Dedifferentiated amniotic fluid mesenchymal stem cell (primary cell): ENCODE results near the gene S100A7.
"Not testable (repeated sequence)": the region's sequence is repeated elsewhere in the genome, so short reads cannot be mapped to it uniquely, and the experiment has no call there.

Experiments
- DNase-seq: peaks from one replicate; pipeline ENCODE4 v3.0.0-alpha.2; 2016; ENCODE audit errors: extremely low spot score

Gene S100A7

GRCh38 chr1:153476491-153477093 lies 16.1 kb upstream of the S100A7 start:
- no peak for DNase-seq

DNA sequence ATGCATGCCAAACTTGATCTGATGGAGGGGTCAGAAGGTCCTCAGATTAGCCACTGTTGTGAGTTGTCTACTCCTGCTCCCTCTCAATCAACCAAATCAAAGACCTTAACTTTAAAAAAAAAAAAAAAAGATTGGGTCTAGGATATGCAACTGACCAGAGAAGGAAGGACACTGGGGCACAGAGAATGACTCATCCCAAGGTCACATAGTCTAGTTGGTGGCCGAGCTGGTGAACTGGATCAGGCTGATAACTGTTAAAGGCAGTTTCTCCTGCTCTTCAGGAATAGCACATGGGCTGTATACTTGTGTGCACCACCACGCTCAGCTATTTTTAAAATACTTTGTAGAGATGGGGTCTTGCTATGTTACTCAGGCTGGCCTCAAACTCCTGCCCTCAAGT lies 14.8 kb upstream of the S100A7 start:
- DNase-seq, result no peak

GRCh38 chr1:153474347-153474746 lies 13.9 kb upstream of the S100A7 start:
- DNase-seq, result no peak

- DNase-seq, result no peak
Measured at GRCh38 chr1:153470707-153471106, 10.3 kb upstream of the S100A7 start.

DNA sequence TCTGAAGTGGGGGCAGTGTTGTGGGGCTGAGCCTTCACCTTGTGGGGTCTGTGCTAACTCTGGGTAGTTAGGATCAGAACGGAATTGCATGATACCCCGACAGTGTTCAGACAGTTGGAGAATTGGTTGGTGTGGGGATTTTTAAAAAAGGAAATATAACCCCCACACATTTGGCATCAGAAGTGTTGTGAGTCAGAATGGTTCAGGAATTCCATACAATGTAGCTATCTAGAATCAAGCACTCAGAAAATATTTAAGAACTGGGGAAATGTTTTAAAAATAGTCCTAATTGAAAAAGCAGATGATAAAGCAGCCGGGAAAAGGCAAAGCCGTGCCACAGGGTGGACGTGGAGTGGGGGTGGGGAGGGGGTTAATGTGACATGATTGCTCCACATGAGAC lies 6.5 kb upstream of the S100A7 start:
- DNase-seq, result no peak

DNA sequence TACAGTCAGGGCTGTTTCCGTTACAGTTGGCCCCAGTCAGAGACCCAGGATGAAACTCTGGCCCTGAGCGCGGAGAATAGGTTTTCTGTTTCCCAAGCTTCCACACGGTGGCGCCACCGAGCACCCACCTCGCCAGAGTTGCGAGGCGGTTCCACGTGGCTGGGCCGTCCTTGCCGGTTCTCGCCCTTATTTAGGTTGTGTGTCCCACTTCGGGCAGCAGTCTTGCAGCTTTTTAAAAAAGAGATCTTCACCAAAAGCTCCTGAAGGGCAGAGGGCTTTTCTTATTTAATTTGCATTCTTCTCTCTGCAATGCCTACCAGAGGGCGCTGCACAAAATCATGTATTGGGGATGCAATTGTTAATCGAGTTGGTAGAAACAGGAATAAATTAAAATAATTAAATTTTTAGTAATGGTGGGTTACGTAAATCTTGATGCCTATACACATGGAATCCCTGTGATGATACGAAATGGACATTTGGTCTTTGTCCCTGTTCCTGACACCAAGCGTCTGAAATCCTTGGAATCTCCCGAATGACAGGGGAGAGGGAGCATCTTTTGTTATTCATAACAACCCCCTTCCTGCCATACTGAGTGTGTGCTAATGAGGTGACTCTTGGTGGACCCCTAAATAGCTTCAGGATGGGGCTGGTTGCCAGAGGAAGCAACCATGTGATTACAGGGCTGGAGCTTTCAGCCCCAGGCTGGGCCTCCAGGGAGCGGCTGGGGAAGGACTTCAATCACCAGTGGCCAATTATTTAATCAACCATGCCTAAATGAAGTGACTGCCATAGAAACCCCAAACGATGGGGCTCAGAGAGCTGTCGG lies 5.6 kb upstream of the S100A7 start:
- DNase-seq, result no peak

DNA sequence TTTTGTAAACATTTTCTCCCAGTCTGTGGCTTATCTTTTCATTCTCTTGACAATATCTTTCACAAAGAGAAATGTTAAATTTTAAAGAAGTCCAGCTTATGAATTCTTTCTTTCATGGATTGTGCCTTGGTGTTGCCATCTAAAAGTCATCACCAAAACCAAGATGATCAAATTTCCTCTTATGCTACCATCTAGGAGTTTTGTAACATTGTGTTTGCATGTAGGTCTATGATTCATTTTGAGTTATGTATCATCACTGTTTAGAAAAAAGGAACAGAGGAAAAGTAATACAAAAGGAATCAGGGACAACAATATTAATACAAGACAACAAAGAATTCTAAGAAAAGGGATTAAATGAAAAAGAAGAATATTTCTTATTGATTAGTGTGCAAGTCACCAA lies 2.3 kb upstream of the S100A7 start:
- DNase-seq, result not testable (repeated sequence)

DNA sequence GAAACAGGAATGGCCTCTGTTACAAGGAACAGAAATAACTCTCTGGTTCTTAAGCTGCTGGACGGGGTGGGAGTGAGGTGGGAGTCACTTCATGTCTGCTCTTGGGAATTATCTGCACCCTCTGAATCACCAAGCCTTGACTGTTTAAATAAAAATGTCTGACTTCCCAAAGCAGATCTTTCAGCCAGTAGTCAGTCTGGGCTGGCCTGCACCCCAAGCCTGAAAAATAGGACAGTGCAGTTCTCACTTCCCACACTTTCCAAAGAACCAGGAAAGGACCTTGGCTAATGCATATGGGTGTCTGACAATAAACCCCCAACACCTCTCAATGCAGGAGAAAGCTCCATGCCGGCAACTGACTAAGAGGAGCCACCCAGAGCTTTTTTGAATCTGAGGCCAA lies 796 bp downstream of the S100A7 start:
- DNase-seq, result no peak

GRCh38 chr1:153456396-153456795 lies 4.1 kb downstream of the S100A7 start:
- no peak for DNase-seq

DNA sequence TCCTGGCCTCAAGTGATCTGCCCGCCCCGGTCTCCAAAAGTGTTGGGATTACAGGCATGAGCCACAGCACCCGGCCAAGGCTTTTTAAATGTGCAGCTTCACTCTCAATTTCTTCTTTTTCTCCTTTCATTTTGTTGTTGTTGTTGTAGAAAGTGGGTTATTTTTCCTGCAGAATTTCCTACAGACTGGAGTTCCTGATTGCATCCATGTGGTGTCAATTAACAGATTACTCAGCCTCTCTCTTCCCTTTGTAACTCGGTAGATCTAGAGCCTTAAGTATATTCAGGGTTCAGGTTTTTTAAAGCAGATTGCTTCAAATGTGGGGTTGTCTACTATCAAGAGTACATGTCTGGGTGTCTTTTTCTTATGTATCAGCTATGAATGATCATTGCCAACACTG lies 11.6 kb downstream of the S100A7 start:
- DNase-seq, result not testable (repeated sequence)

- peak; percentile 31 for DNase-seq
Measured at GRCh38 chr1:153447498-153448170, 12.8 kb downstream of the S100A7 start.

DNA sequence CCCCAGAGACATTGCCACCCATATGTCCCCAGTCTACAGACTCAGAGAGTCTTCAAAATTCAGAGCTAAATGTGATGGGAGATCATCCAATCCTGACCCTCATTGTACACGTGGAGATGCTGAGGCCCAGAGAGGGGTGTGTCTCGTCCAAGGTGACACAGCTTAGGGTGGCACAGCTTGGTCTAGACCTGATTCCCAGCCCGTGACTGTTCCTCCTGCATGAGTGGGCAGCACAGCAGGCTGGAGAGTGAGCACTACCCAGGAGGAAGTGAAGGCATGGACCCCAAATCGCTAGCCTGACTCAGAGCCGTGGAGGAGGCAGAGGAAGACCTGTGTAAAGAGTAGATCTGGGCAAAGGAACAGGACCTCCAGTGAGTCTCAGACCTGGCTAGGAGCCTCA lies 16.4 kb downstream of the S100A7 start:
- no peak for DNase-seq

DNA sequence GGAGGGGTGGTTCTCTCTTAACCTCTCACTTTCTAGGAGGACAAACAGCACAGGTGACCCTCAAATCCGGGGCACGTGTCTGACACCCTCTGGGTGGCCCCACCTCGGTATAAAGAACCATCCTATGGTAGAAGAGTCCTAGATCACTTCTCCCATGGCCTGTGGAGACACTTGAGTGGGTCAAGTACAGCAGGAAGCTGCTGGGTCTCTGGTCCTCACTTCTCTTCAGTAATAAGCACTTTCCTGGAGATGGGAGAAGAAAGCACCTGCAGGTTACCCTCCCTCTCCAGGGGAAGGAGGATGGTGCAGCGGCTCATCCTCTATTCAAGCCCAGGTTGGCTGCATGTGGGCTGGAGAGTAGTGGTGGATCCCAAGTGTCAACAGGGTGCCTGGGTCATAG lies 17.0 kb downstream of the S100A7 start:
- no peak for DNase-seq

- DNase-seq, result no peak
Measured at GRCh38 chr1:153441238-153441755, 19.2 kb downstream of the S100A7 start.

DNA sequence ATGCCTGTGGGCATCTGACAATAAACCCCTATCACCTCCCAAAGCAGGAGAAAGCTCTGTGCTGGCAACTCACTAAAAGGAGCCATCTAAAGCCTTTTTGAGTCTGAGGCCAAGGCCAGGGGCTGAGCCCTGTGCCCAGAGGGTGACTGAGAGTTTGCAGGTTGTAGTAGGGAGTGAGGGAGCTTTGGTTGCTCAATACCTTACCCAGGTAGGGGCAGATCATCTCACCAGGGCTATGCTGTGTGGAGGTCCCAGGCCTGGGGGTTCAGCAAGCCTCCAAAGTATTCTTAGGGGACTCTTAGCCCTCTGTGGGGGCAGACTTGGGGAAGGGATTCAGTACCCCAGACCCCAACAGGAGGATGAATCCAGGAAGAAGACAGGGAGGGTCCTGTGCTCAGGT lies 21.2 kb downstream of the S100A7 start:
- DNase-seq, result no peak

DNA sequence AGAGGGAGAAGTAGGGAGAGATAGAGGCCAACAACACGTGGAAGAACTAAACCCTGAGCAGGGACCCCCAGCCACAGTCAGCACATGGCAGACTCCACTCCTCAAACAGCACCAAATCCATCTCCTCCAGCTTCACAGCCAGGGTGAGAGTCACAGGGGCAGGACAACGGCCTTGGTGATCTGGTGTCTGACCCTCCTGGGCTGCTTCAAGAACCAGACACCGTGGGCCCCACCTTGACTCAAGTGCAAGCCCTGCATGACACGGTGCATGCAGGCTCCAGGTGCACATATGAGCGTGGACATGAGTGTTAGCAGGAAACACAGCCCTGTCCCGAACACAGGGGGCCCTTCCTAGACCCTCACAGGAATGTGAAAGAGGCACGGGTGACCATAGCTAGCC lies 21.9 kb downstream of the S100A7 start:
- no peak for DNase-seq

DNA sequence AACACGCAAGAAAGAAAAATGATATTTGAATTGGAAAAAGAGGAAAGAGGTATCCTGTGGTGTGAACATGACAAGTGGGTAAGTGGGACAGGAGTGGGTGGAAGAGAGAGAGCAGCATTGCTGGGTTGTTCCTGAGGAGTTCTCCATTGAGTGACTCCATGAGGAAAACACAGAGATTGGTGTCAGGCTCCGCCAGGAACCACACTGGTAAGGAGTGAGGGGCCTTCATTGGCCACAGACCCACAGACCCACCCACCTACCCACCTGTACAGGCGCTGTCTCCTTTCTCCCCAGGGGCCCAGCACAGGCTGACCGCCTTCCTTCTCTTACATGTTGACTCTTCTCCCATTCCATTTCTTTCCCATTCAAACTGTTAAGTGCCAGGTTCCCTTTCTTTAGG lies 23.2 kb downstream of the S100A7 start:
- no peak for DNase-seq

DNA sequence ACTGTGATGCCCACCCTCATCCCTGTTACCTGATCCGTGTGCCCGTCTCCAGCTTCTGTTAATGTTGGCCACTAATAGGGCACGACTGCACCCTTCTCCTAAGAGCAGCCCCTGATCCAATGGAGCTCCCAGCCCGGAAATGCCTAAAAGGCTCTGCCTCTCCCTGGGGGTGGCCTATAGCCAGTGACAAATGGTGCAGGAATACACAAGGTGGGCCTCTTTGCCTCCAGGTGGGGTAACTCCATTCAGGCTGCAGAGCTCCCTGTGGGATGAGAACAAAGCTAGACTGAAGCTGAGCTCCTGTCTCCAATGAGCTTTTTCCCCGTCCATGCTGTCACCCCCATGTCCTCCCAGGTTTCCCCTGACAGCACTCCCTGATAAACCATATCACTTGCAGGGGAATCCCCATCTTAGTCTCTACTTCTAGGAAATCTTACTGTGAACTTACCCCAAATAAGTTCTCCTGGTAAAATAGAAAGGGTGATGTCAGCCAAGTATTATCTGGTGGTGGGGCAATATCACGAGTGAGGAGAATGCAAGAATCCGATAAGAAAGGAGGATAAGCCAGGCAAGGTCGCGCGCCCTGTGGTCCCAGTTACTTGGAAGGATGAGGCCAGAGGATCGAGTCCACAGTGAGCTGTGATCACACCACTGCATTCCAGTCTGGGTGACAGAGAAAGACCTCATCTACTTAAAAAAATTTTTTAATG lies 25.6 kb downstream of the S100A7 start:
- DNase-seq, result no peak

- no peak for DNase-seq
Measured at GRCh38 chr1:153432874-153433681, 27.4 kb downstream of the S100A7 start.

DNA sequence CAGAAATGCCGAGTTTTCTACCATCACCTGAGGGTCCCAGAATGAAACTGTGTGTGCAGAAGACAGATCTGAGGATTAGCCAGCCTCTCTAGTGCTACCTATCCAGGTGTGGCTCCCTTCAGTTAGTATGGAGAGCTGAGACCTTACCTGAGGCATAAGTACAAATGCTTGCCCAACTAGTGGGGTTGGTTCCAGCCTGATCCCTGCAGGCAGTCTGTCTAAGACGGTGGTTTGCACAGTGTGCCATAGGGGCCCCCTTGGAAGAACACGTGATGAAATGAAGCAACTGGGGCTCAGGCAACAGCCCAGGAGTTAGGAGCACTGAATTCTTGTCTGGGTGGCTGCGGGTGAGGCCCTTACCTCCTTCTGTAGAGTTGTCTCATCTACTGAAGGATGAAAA lies 28.5 kb downstream of the S100A7 start:
- no peak for DNase-seq

DNA sequence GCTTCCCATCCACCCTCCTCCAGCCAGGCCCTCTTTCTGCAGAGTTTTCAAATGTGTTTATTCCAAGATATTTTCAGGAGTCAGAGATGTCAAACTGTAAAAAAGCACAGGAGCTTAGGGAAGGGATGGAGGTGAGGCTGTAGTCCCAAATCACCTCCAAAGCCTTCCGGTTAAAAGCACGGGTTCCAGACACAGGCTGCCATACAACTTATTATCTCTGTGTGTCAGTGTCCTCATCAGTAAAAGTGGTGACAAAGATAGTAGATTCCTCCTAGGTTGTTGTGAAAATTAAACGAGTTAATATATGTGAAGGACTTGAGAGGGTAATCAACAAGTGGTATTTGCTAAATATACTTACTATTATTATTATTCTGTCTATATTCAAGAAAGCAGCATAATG lies 29.0 kb downstream of the S100A7 start:
- no peak for DNase-seq
